Left ventricle myocardium superior (tissue), 1 donor: ENCODE results near the gene RLN2. TPM values are rescaled to one million over a fixed set of nuclear protein-coding genes. Genes with fewer than 3 reads are reported as not detected.

ENCODE experiments used
- ATAC-seq: fragments of 200-7000 bp; cut with Tn5 transposase; one replicate; pipeline ENCODE4 v1.9.1; 2020; ENCODE audit warnings: mild to moderate bottlenecking, moderate library complexity
- DNase-seq: peaks from one replicate; pipeline ENCODE4 v3.0.0-alpha.2; 2020
- intact Hi-C: fragments of 100-400 bp; cut with micrococcal nuclease; formaldehyde crosslinking; loops from one replicate; pipeline ENCODE4 v1.11.0; 2022
- total RNA-seq: library from RNA; stranded (reverse); fragmentation: NEBNext Ultra II Directional; extraction: Animal tissue kit (Norgen Biotek cat#: 25700); gene quantifications from one replicate; pipeline ENCODE4 v1.2.1, GENCODE V29; 2021
- donor health status: DM: no; HTN: yes; CAD: no; lungs with severe emphysema.

RLN2 gene
- total RNA-seq, 1 donor from 2014 or later: not detected

- ATAC-seq: no peak
- no peak for DNase-seq
- intact Hi-C loops: no loop called here
Observed at GRCh38 chr9:5278486-5278885, 26.0 kb downstream of the RLN2 start.

DNA sequence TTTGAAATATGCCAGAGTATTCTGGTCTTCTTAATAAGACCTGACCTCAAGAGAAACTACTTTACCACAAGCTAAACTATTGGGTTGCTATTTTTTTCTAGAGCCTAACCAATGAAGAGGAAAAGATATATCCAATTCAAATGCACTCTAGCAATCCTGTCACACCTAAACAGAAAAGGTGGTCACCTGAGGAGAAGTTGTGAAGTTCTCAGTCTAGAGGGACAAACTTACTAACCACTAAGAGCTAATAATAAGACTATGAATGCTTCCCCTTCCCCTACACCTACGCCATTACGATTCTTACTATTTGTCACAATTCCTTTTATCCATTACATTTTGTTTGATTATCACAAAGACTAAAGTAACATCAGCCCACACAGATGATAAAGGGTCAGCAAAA is 29.7 kb downstream of the RLN2 start:
- DNase-seq (no peak), ATAC-seq (no peak)
- intact Hi-C loops: no loop called here

DNA sequence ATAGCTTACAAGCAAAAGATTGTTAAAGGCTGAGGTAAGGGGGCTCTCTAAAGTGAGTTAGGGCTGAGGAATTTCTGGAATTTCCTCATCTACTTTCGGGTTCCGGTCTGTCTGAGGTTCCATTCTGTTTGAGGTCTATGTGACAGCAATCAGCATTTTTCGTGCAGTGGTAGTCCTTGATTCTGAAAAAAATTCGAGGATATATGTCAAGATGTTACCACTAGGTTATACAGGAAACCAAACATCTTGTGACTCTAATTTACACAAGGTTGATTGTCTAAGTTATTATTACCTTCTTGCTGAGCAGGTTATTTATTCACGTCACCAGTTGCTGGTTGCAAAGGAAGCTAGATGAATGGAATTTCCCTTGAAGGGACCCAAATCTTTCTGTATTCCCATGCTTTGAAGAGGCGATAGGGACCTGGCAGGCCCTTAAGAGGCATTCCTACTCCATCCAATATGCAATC is 35.2 kb downstream of the RLN2 start:
- intact Hi-C loops: no loop called here
- DNase-seq (no peak), ATAC-seq (no peak)

DNA sequence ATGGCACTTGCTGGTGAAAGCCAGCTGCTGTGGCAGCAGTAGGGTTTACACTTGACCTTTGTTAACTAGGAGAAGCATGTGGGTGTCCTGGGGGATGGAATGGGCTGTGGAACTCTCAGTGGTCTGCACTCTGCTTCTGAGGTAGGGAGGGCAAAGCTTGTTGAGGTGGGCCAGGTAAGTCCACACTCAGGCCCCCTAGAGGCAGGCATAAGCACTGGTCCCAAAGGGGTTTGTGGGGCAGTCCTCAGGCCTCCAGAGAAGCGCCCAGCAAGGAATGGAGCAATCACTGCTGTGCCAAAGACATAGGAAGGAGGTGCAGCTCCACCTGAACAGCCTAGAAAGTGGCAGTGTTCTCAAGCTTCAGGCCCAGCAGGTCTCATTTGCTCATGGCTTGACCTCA is 38.6 kb downstream of the RLN2 start:
- ATAC-seq: no peak
- intact Hi-C loops: no loop called here
- DNase-seq: no peak

- DNase-seq (no peak), ATAC-seq (no peak)
- intact Hi-C loops: no loop called here
Observed at GRCh38 chr9:5264219-5264595, 40.3 kb downstream of the RLN2 start.

GRCh38 chr9:5263351-5264218 is 40.9 kb downstream of the RLN2 start:
- no peak for DNase-seq
- no peak for ATAC-seq
- intact Hi-C loops: no loop called here

Other genes starting within 250 kb of the RLN2 start
- not detected for gene INSL6, start 119.1 kb downstream of the RLN2 start, total RNA-seq
- not detected for gene INSL4, start 73.3 kb downstream of the RLN2 start, total RNA-seq
- 0.35 TPM for gene RLN1, start 35.2 kb upstream of the RLN2 start, total RNA-seq
- gene PLGRKT, start 133.2 kb upstream of the RLN2 start, total RNA-seq: 41.6 TPM
- gene CD274, start 145.8 kb upstream of the RLN2 start, total RNA-seq: 10.9 TPM
- 2.3 TPM for gene PDCD1LG2, start 205.8 kb upstream of the RLN2 start, total RNA-seq